ENCODE measurements around the gene TRIM67.
"Not testable (repeated sequence)": the region's sequence is repeated elsewhere in the genome, so short reads cannot be mapped to it uniquely, and the experiment has no call there.

The TRIM67 gene

DNA sequence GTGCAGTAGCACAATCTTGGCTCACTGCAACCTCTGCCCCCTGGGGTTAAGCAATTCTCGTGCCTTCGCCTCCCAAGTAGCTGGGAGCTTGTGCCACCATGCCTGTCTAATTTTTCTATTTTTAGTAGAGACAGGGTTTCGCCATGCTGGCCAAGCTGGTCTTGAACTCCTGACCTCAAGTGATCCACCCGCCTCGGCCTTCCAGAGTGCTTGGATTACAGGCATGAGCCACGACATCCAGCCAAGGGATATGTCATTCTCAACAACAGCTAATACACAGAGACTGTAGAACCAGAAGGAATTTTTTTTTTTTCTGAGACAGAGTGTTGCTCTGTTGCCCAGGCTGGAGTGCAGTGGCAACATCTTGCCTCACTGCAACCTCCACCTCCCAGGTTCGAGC is 3.7 kb upstream of the TRIM67 start:
- DNase-seq = not testable (repeated sequence)

DNA sequence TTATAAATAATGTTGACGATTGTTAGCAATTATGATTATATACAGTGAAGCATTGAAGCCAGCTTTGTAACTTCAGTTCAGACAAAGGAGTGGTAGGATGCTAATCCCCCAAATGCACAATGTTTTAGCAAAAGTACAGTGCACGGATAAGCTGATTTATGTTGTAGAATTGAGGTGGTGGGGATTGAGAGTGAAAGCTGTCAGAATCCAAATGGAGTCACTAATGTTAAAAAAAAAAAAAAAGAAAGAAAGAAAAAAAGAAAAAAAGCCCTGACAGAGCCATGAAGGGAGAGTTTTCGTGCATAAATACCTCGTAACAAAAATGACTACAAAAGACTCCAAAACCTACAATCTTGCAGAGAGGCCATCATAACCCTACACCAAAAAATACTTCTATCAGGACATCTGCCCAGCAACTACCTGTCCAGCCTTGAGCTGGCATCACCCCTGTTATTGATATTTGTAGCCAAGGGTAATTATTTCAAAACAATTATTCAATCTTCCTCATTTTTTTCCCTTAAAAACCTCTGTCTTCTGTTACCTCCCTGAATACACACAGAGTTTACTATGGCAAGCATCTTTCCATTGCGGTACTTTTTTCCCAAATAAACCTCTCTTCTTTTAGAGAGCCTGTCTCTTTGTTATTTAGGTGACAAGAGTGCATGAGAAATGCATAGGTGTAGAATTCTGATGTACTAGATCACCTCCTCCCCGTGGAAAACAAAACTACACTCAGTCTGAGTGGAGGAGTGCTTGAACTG is 2.5 kb upstream of the TRIM67 start:
- no peak for DNase-seq

DNA sequence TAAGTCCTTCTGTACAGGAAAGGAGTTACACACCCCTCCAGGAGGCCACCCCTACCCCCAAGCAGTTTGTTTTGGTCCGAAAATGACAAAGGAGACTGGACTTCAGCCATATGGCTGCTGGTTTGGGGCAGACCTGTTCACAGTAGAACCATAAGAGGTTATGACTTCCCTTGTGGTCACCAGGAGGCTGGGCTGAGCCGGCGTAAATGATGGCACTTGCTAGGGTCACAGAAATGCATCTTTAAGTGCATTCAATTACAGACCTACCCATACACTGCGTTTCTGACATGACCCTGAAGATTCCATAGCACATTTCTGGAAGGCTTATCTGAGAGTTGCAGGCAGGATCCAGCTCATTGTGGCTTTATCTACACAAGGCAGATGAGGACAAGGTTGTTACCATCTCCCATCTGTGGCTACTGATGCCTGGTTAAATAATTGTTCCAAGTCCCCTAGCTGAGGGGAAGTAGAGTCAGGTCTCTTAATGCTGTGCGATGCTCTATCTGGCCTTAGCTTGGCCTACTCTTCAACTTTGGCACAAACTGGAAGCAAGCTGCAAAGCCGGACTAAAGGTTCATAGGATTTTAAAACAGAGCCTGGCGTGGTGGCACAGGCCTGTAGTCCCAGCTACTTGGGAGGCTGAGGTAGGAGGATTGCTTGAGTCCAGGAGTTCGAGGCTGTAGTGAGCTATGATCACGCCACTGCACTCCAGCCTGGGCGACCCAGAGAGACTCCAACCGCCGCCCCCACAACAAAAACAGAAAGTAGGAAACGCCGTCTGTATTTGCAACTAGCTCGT is 1.7 kb upstream of the TRIM67 start:
- no peak for DNase-seq

DNA sequence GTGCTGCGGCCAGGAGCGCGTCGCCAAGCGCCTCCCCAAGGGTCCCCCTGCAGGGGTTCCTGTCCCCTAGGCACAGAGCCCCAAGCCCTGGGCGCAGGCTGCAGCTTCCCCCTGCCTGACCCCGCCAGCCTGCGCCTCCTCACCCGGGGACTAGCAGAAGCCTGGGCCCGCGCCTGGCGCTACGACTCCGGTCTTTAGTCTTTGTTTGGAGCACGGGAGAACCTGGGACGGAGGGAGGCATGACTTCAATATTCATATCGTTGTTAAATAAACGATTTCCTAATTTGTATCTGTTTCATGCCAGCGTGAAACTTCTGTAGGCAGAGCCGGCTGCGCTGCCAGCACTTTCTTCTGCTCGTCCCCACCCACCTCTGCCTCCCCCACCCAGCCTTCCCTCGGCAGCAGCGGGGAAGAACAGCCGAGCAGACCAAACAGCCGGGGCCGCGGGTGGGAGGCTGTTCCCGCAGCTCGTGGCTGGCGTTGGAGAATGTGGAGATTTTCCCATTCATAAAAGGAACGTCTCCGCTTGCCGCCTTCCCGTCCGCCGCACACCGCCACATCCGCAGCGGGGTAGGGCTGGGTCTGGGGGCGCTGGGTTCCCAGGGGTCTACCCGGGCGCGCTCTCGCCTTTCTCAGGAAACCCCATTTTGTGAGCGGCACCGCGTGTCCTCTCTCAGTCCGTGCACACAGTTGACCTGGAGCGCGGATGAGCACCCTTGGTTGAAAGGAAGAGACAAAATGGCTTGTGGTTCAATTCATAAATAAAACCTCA is 777 bp upstream of the TRIM67 start:
- peak; percentile 50 for DNase-seq

DNA sequence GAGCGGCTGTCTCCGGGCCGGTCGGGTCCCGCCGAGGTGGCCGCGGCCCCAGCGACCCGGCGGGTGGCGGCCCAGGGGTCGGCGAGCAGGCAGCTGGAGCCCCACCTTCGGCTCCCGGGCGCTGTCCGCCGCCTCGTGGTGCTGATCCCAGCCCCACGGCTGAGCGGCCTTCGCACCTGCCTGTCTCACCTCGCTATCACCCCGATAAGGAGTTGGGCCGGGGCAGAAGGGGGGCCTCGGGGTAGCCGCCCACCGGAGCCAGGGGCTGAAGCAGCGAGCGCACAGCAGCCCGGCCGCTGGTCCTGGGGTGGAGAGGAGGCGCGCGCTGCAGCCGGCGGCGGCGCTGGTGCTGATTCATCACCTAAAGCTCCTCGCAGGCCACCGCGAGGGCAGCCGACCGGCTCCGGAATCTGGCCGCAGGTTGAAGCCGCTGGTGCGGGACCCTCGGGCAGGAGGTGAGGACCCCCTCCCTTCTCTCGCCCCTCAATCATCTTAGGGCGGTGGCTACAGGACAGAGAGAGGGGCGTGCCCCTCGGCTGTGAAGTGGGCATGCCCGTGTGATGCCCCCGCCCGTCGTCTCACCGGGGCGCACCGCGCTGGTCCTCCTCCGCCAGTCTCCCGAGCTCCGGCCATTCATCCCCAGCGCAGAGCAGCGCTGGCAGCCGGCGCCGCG is 575 bp downstream of the TRIM67 start:
- DNase-seq = peak; percentile 91

DNA sequence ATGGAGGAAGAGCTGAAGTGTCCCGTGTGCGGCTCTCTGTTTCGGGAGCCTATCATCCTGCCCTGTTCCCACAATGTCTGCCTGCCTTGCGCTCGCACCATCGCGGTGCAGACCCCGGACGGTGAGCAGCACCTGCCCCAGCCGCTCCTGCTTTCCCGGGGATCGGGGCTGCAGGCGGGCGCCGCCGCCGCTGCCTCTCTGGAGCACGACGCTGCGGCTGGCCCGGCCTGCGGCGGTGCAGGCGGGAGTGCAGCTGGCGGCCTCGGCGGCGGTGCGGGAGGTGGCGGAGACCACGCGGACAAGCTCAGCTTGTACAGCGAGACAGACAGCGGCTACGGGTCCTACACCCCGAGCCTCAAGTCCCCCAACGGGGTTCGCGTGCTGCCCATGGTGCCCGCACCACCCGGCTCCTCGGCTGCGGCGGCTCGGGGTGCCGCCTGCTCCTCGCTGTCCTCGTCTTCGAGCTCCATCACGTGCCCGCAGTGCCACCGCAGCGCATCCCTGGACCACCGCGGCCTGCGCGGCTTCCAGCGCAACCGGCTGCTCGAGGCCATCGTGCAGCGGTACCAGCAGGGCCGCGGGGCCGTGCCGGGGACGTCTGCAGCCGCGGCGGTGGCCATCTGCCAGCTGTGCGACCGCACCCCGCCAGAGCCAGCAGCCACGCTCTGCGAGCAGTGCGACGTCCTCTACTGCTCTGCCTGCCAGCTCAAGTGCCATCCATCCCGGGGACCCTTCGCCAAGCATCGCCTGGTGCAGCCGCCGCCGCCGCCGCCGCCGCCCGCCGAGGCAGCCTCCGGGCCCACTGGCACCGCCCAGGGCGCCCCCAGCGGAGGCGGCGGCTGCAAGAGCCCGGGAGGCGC is 1.3 kb downstream of the TRIM67 start:
- peak; percentile 72 for DNase-seq

DNA sequence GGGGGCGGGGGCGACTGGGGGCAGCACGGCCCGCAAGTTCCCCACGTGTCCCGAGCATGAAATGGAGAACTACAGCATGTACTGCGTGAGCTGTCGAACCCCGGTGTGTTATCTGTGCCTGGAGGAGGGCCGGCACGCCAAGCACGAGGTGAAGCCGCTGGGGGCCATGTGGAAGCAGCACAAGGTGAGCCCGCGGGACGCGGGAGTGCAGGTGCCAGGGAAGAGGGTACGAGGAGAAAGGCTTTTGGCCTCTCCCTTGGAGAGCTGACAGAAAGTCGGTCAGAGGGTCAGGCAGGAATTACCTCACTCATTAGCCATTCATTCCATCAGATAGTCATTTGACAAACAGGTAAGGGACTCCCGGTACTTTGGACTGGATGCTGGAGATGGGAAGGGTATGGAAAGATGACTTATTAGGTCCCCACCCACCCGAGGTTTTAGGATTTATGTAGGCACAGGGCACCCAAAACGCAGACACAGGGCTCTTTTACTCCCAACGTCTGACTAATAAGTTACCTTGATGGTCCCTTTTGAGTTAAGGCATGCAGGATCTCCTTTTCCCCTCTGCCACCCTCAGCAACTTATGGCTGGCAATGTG is 2.1 kb downstream of the TRIM67 start:
- no peak for DNase-seq

DNA sequence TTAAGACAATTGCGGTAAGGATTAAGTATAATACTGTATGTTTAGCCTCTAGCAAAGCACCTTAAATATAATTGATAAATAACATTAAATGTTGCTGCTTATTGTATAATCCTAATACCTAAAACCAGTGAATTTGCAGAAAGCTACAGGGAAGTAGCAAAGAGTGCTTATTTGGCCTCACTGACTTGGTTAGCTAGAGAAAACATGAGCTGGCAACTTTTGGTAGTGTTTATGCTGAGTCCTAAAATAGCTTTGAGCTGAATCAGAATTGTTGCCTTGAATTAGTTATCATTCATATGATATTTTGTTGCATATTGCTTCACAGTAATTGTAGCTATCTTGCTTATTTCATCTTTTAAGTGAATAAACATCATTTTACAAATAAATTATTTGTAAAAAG is 3.5 kb downstream of the TRIM67 start:
- no peak for DNase-seq

DNA sequence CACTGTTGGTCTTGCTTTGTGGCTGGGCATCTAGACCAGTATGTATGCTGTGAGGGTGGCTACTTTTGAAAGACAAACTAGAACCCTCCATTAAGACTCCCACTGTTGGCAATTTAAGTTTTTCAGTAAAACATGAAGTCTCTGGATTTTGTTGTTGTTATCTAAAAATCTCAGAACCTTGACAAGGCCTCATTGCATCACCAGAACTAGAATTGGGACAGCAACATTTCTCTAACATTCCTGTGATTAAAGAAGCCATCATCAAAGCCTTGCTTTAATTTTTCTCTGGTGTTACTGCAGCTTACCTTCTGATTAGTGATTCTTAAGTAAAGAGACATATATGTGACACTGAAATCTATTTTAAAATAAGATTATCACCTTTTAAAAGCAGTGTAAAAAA is 4.5 kb downstream of the TRIM67 start:
- DNase-seq = no peak

DNA sequence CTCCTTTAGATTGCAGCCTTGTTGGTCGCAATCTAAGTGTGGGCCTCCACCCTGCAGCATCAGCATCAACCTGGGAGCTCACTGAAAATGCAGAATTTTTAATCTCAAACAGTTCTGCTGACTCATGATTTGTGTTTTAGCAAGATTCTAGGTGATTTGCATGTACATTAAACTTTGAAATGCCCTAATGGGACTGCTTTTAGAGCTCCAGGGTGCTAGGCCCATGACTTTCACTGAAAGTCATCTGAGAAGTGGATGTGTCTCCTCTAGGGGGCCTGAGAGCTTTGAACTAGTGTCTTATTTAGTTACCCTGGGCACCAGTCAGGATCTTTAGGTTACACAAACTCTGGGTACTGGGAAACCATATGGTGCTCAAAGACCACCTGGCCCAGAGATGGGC is 9.0 kb downstream of the TRIM67 start:
- DNase-seq = no peak

DNA sequence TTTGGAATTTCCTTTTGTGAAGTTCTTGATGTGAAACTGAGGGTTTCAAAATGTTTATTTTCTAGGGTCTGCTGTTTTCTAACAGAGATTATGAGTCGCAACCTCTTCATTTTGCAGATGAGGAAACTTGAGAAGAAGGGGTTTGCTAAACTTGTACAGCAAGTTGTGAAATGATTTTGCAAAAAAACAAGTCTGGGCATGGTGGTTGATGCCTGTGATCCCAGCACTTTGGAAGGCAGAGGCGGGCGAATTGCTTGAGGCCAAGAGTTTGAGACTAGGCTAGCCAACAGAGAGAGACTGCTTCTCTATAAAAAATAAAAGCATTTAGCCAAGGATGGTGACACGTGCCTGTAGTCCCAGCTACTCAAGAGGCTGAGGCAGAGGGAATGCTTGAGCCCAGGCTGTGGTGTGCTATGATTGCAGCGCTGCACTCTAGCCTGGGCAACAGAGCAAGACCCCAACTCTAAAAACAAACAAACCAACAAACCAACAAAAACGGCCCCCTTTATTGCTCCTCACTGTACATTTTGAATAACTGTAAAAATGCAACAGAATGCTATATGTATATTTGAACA is 9.9 kb downstream of the TRIM67 start:
- no peak for DNase-seq

DNA sequence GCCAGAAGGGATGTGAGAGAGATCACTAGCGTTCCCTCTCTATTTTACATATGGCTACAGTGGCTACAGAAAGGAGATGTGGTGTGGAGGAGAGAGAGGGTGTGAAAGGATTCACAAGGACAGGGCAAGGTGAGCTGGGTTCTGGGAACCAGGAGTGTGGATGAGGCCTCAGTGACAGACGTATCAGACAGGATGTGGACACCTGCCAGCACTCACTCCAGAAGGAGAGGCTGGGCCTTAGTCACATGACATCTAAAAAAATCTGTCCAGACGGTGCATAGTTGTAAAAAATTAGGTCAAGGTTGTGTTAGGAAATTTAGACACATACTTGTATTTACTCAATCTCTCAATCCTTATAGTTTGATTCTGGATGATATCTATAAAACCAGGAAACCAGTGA is 10.6 kb downstream of the TRIM67 start:
- no peak for DNase-seq

DNA sequence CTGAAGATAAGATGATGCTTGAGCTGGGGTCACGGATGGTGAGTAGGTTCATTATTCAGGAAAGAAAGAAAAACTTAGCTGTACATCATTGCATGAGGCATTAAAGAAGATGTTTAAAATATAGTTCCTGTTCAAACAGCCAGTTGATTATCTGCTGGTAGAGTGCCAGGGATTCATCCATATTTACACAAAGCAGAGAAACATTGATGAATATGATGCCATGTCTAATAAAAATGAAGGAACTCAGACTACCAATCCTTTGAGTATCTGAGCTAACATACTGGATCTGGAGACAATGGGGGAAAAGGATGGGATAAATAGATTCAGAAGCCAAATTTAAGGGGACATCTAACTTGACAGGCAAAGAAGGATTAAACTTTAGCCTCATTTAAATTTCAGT is 14.6 kb downstream of the TRIM67 start:
- DNase-seq = no peak

DNA sequence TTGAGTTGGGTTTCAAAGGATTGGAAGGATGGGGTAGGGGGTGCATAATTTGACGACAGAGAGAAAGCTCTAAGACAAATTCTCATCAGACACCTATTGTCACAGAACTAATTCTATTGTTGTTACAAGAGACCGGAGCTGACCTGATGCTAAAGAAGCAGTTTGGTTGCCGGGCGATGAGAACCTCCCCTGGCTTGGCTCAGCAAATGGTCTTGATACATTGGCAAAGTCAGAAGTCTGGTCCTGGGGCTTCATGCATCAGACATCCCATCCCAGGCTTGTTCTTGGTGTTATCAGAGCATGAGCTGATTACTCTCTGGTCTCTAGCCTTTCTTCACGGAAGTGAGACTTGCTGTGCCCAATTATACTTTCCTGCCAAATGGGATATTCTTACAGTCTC is 15.4 kb downstream of the TRIM67 start:
- DNase-seq = no peak

DNA sequence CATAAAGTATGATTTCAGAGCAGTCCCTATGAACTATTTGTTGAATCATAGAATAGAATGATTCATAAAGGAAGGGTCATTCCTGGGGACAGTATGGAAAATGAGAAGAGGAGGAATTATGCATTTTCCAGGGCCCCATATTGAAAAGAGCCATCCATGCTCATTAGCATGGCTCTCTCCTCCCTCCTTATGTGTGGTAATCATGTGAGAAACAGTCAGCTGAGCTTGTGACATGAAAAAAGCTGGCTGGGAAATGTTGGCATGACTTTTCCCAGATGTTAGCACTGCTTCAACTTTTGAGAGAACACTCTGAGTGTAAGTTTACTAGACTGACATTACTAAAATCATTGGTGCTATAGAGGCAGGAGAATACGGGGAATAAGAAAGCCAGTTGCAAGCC is 16.1 kb downstream of the TRIM67 start:
- no peak for DNase-seq

DNA sequence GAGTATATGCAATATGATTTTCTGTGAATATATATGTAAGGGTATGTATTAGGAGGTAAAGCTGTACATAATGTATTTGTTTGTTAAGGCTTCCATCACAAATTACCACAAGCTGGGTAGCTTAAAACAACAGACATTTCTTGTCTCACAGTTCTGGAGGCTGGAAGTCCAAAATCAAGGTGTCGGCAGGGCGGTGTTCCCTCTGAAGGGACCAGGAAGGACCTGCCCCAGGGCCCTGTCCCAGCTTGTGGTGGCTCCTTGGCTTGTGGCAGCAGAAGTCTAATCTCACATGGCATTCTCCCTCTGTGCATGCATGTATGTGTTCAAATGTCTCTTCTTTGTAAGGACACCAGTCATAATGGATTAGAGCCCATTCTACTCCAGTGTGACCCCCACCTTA is 17.1 kb downstream of the TRIM67 start:
- no peak for DNase-seq

DNA sequence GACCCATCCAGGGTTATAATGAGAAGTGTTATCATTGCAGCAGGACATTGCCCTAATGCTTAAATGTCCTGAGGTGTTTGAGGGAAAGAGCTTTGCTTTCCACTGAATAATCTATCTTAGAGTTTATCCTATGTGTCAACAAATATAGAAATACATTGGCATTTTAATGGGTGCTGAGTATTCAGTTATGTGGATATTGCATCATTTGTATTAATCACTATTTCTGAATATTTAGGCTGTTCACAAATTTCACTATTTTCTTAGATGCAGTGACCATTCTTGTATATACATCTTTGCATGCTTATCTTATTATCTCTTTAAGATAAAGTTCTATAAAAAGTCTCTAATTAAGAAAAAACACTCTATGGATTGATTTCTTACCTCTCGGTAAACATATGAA is 18.2 kb downstream of the TRIM67 start:
- DNase-seq = no peak

DNA sequence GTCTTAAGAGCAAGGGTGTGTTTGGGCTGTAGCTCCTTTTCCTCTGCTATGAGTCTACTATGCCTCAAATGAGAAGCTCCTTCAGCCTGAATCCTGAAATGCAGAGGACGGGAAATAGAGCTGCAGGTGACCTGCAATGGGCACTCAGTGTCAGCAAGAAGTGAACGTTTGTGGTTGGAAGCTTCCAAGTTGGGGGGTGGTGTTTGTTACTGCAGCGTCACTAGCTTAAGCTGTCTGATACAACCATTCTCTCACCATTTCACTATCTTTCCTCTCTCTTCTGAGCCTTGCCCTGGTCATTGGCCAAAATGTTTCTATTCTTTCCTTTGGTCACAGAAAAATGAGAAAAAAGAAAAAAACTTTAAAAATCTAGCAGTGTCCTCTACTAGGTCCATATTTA is 19.4 kb downstream of the TRIM67 start:
- no peak for DNase-seq

DNA sequence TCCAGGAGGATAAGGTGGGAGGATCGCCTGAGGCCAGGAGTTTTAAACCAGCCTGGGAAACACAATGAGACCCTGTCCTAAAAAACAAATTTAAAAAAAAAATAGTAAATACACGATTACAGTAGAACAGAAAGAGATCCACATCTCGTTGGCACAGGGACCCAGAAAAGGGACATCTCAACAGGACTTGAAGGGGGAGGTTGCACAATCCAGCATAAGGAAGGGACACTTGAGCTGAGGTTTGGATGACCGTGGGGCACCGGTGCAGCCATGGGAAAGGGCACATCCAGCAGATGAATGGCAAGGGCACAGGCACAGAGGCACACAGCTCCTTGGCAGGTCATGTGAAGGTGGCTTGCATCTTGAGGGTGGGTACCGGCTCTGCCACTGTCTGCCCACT is 20.5 kb downstream of the TRIM67 start:
- DNase-seq = no peak

DNA sequence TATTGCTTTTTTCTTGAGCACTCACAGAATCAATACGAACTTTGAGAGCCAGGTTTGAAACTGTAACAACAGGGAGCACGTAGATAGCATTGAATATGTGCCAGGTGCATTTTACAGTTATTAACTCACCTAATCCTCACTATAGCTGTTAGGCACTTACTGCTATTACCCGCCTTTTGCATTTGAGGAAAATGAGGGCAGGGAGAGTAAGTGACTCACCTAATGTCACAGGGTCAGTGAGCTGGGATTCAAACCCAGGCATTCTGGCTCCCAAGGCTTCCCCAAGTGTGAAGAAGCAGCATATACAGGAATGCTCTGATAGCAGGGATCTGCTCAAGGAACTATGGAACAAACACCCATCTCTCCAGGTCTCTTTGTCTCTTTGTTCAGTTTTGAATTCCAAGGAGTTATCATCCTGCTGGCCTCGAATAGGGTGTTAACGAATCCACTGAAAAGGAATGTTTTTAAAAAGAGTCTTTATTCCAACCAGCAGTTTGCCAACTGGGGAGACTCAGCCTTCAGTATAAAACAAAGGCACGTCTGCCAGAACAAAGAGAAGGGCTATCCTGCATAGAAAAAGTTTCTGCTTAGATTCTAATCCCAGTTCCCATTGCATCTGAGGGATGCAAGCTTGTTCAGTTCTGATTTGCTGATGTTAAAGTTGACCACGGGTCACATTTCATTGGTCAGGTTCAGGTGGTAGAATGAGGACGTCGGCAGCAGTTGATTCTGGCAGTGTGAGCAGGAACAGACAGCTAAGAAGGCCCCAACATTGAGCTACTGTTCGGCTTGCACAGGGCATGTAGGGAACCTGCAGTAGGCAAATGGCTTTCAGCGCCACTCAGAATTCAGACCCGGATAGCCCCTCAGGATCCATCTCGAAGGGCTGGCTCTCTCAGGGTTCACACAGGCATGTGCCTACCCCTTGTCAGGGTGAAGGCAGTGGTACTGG is 22.1 kb downstream of the TRIM67 start:
- no peak for DNase-seq

All from right kidney (tissue), 1 donor.